ENCODE data around the gene LRP5.

Gene LRP5

DNA sequence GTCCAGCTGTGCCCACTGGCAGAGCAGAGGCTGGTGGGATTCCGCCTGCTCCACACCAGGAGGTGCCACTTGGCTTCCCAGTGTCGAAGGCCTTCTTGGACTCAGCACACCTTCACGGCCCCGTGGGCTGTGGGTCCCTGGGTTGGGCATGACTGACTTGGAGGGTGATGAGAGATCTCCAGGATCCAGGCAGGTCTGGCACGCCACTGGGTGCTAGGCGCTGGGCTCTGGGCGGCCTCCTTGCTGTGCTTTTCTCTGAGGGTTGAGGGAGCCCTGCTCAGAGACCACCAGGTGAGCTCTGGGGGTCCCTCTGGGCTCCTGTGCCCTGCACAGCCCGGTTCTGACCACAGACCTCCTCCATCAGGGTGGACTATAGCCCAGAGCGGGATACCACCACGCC is 12.3 kb downstream of the LRP5 start:
- Histone ChIP-seq H3K79me2 (ENCODE audit: insufficient read depth, low read length) (no peaks in the 10 kb centered on the region), H3K9me3 (ENCODE audit: insufficient read depth, low read length) (no peaks in the 10 kb centered on the region), H3K4me2 (ENCODE audit: low read depth, low read length, poor library complexity, severe bottlenecking) (no peak overlapping the region), H3K36me3 (ENCODE audit: low read length) (no peaks in the 10 kb centered on the region), H3K9ac (ENCODE audit: low read length) (no peak overlapping the region), H3K27me3 (ENCODE audit: low read length) (no peaks in the 10 kb centered on the region), H2AFZ (ENCODE audit: low read depth, low read length, severe bottlenecking) (no peak overlapping the region), H3K9me2 (replicated peaks; ENCODE audit: insufficient read depth, low read length) (no peaks in the 10 kb centered on the region), H4K20me1 (ENCODE audit: low read depth, low read length) (no peaks in the 10 kb centered on the region), H3K27ac (ENCODE audit: low read depth, low read length) (no peak overlapping the region), H3F3A (ENCODE audit: insufficient read depth) (no peaks in the 10 kb centered on the region), H3K4me3 (ENCODE audit: insufficient read depth, low read length, poor library complexity, severe bottlenecking) (no peak overlapping the region)
- no peak for TF ChIP-seq EZH2phosphoT487 (conservative IDR thresholded peaks at IDR 0.05; ENCODE audit: low read length)
- TF ChIP-seq, protein P1, sequence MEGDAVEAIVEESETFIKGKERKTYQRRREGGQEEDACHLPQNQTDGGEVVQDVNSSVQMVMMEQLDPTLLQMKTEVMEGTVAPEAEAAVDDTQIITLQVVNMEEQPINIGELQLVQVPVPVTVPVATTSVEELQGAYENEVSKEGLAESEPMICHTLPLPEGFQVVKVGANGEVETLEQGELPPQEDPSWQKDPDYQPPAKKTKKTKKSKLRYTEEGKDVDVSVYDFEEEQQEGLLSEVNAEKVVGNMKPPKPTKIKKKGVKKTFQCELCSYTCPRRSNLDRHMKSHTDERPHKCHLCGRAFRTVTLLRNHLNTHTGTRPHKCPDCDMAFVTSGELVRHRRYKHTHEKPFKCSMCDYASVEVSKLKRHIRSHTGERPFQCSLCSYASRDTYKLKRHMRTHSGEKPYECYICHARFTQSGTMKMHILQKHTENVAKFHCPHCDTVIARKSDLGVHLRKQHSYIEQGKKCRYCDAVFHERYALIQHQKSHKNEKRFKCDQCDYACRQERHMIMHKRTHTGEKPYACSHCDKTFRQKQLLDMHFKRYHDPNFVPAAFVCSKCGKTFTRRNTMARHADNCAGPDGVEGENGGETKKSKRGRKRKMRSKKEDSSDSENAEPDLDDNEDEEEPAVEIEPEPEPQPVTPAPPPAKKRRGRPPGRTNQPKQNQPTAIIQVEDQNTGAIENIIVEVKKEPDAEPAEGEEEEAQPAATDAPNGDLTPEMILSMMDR (IDR thresholded peaks at IDR 0.05; ENCODE audit: insufficient read depth, low read length, poor library complexity, severe bottlenecking), result no peak

DNA sequence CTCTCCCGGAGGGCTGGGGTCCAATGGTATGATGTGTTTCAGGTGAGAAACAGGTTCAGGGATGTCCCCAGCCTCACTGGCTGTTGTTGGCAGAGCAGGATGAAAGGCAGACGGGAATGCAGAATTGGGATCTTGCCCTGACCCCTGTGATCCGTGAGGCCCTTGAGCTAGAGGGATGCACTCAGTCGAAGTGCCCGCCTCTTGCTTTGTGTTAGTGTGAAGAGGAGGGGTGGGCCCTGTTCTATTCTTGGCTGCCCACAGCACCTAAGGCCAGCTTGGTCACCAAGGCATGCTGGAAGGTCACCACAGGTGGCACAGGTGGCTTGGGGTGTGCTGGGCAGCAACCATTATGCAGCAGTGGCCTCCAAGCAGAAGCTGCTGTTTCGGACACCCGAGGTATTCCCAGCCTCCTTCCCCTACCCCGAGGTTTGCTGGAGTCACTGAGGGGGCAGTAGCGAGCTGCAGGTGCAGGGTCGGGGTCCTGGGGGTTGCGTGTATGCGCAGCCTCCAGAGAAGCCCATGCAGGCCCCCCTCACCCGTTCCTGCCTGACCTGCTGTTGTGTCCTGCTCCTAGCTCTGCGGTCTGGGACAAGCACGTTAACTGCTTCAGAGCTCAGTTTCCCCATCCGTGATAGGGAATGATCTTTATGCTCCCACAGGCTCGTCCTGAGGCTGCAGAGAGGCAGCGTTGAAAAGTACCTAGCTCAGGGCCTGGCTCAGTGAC is 13.0 kb downstream of the LRP5 start:
- Histone ChIP-seq H2AFZ (ENCODE audit: low read depth, low read length, severe bottlenecking) (no peak overlapping the region), H3K9me2 (replicated peaks; ENCODE audit: insufficient read depth, low read length) (no peaks in the 10 kb centered on the region), H3K79me2 (ENCODE audit: insufficient read depth, low read length) (no peaks in the 10 kb centered on the region), H3K27me3 (ENCODE audit: low read length) (no peaks in the 10 kb centered on the region), H3K9me3 (ENCODE audit: insufficient read depth, low read length) (no peaks in the 10 kb centered on the region), H3K9ac (ENCODE audit: low read length) (no peak overlapping the region), H4K20me1 (ENCODE audit: low read depth, low read length) (no peaks in the 10 kb centered on the region), H3K4me3 (ENCODE audit: insufficient read depth, low read length, poor library complexity, severe bottlenecking) (no peak overlapping the region), H3K36me3 (ENCODE audit: low read length) (no peaks in the 10 kb centered on the region), H3F3A (ENCODE audit: insufficient read depth) (no peaks in the 10 kb centered on the region), H3K4me2 (ENCODE audit: low read depth, low read length, poor library complexity, severe bottlenecking) (no peak overlapping the region), H3K27ac (ENCODE audit: low read depth, low read length) (no peak overlapping the region)
- TF ChIP-seq, protein P1 (IDR thresholded peaks at IDR 0.05; ENCODE audit: insufficient read depth, low read length, poor library complexity, severe bottlenecking), result no peak
- no peak for TF ChIP-seq EZH2phosphoT487 (conservative IDR thresholded peaks at IDR 0.05; ENCODE audit: low read length)

DNA sequence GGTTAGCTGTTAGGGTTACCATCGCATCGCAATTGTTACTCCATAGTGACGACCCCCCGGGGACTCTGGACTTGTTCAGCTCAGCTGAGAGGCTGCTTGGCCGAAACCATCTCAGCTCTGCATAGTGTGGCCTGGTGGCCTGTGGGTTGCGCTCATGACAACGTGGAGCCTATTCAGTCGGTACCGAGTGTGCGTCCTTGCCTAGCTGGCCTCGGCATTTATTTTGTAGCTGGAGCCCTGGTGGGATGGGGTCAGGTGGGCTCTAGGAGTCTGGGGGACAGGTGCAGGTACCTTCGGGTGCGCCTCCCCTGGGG is 13.5 kb downstream of the LRP5 start:
- H4K20me1 ChIP-seq (ENCODE audit: low read depth, low read length), result no peaks in the 10 kb centered on the region
- no peaks in the 10 kb centered on the region for H3K79me2 ChIP-seq (ENCODE audit: insufficient read depth, low read length)

More for the DNA sequence above, 13.5 kb downstream of the LRP5 start:
- Histone ChIP-seq H3K4me3 (ENCODE audit: insufficient read depth, low read length, poor library complexity, severe bottlenecking) (no peak overlapping the region), H3K36me3 (ENCODE audit: low read length) (no peaks in the 10 kb centered on the region), H3K9me2 (replicated peaks; ENCODE audit: insufficient read depth, low read length) (no peaks in the 10 kb centered on the region), H3K27ac (ENCODE audit: low read depth, low read length) (no peak overlapping the region), H2AFZ (ENCODE audit: low read depth, low read length, severe bottlenecking) (no peak overlapping the region), H3K27me3 (ENCODE audit: low read length) (no peaks in the 10 kb centered on the region), H3K4me2 (ENCODE audit: low read depth, low read length, poor library complexity, severe bottlenecking) (no peak overlapping the region), H3F3A (ENCODE audit: insufficient read depth) (no peaks in the 10 kb centered on the region), H3K9me3 (ENCODE audit: insufficient read depth, low read length) (no peaks in the 10 kb centered on the region), H3K9ac (ENCODE audit: low read length) (no peak overlapping the region)
- TF ChIP-seq, protein P1 (IDR thresholded peaks at IDR 0.05; ENCODE audit: insufficient read depth, low read length, poor library complexity, severe bottlenecking), result no peak
- no peak for TF ChIP-seq EZH2phosphoT487 (conservative IDR thresholded peaks at IDR 0.05; ENCODE audit: low read length)
